Stimulated activated naive CD8-positive, alpha-beta T cell treated with anti-CD3 and anti-CD28 coated beads, Interleukin-15, amount 100 ng/mL, for 72 hours (primary cell): ENCODE measurements around the gene TMEM134.
"Not testable (repeated sequence)": the region's sequence is repeated elsewhere in the genome, so short reads cannot be mapped to it uniquely, and the experiment has no call there.

Experiments used
- ATAC-seq: fragments of 150-1000 bp; cut with Tn5 transposase; 2 replicates; pipeline ENCODE4 v1.10.0; 2021; ENCODE audit warnings: mild to moderate bottlenecking, moderate library complexity
- DNase-seq, 2 donors: peaks; one replicate each; pipeline ENCODE4 v3.0.0; 2021 to 2022
- H3K27ac Mint-ChIP-seq, 2 donors: one replicate each; pipeline ENCODE4 v1.8.0; 2022; ENCODE audit warnings: mild to moderate bottlenecking in 2 of 2, mixed read lengths in 2 of 2, moderate library complexity in 2 of 2
- H3K27me3 Mint-ChIP-seq: one replicate; pipeline ENCODE4 v1.8.0; 2022; ENCODE audit warnings: mixed read lengths
- H3K4me1 Mint-ChIP-seq: one replicate; pipeline ENCODE4 v1.8.0; 2022; ENCODE audit warnings: mild to moderate bottlenecking, mixed read lengths
- H3K4me3 Mint-ChIP-seq, 2 donors: one replicate each; pipeline ENCODE4 v1.8.0; 2022; ENCODE audit warnings: mild to moderate bottlenecking in 2 of 2, mixed read lengths in 2 of 2, moderate library complexity in 1 of 2
- H3K9me3 Mint-ChIP-seq, 2 donors: one replicate each; pipeline ENCODE4 v1.8.0; 2022; ENCODE audit warnings: mixed read lengths in 2 of 2

Gene TMEM134

GRCh38 chr11:67433536-67434394 is 35.3 kb downstream of the TMEM134 start:
- Mint-ChIP-seq H3K27ac (peak overlapping the region; percentile 33 to 89), H3K27me3 (no peaks in the 10 kb centered on the region), H3K4me3 (peak overlapping the region; percentile 85 to 88), H3K4me1 (peaks cover 83% of the 10 kb centered on the region), H3K9me3 (no peaks in the 10 kb centered on the region)
- DNase-seq (peak in 1 of 2 donors; percentile 38), ATAC-seq (no peak)

- H3K4me3 Mint-ChIP-seq = peak overlapping the region in 1 of 2 donors; percentile 85
- peaks cover 76% of the 10 kb centered on the region for H3K4me1 Mint-ChIP-seq
- no peaks in the 10 kb centered on the region for H3K9me3 Mint-ChIP-seq
- DNase-seq = no peak
- no peak for ATAC-seq
- peak overlapping the region in 1 of 2 donors; percentile 86 for H3K27ac Mint-ChIP-seq
- H3K27me3 Mint-ChIP-seq = no peaks in the 10 kb centered on the region
Observed at GRCh38 chr11:67432655-67433349, 36.2 kb downstream of the TMEM134 start.

- H3K27ac Mint-ChIP-seq = peak overlapping the region; percentile 10 to 86
- no peaks in the 10 kb centered on the region for H3K9me3 Mint-ChIP-seq
- no peaks in the 10 kb centered on the region for H3K27me3 Mint-ChIP-seq
- peak overlapping the region in 1 of 2 donors; percentile 17 for H3K4me3 Mint-ChIP-seq
- no peak for DNase-seq
- no peak for ATAC-seq
- H3K4me1 Mint-ChIP-seq = peaks cover 81% of the 10 kb centered on the region
Observed at GRCh38 chr11:67431346-67432249, 37.5 kb downstream of the TMEM134 start.

GRCh38 chr11:67429722-67430121 is 39.3 kb downstream of the TMEM134 start:
- DNase-seq = no peak
- Mint-ChIP-seq H3K9me3 (no peaks in the 10 kb centered on the region), H3K4me1 (peaks cover 85% of the 10 kb centered on the region), H3K27ac (peak overlapping the region; percentile 49 to 80), H3K27me3 (no peaks in the 10 kb centered on the region), H3K4me3 (peak overlapping the region; percentile 52 to 95)
- no peak for ATAC-seq

- DNase-seq (no peak), ATAC-seq (no peak)
- Mint-ChIP-seq H3K4me3 (peak overlapping the region; percentile 89 to 95), H3K4me1 (peaks cover 84% of the 10 kb centered on the region), H3K27me3 (no peaks in the 10 kb centered on the region), H3K9me3 (no peaks in the 10 kb centered on the region), H3K27ac (peak overlapping the region; percentile 95 to 97)
Observed at GRCh38 chr11:67429038-67429668, 39.9 kb downstream of the TMEM134 start.

- DNase-seq = peak; percentile 98
- Mint-ChIP-seq H3K27ac (peak within 1 kb of the TSS; percentile 96 to 97), H3K4me3 (peak within 1 kb of the TSS; percentile 89 to 95), H3K9me3 (no peaks in the 10 kb centered on the region), H3K4me1 (peaks cover 77% of the 10 kb centered on the region), H3K27me3 (no peaks in the 10 kb centered on the region)
- ATAC-seq = peak; percentile 93
Observed at GRCh38 chr11:67428052-67429001, 40.7 kb downstream of the TMEM134 start, which contains the start of gene RPS6KB2. RPS6KB2 (plus strand) TSS chr11:67428494; CDS start chr11:67428546, 52 bp downstream.

GRCh38 chr11:67427364-67427859 is 41.6 kb downstream of the TMEM134 start:
- peak in 1 of 2 donors; percentile 27 for DNase-seq
- not testable (repeated sequence) for H3K9me3 Mint-ChIP-seq, H3K27me3 Mint-ChIP-seq, ATAC-seq
- peak overlapping the region; percentile 89 to 95 for H3K4me3 Mint-ChIP-seq
- peak overlapping the region; percentile 96 to 97 for H3K27ac Mint-ChIP-seq
- H3K4me1 Mint-ChIP-seq = peaks cover 77% of the 10 kb centered on the region

GRCh38 chr11:67423891-67424613 is 45.0 kb downstream of the TMEM134 start:
- no peak for DNase-seq
- peaks cover 67% of the 10 kb centered on the region for H3K4me1 Mint-ChIP-seq
- H3K9me3 Mint-ChIP-seq = no peaks in the 10 kb centered on the region
- H3K27me3 Mint-ChIP-seq = no peaks in the 10 kb centered on the region
- H3K27ac Mint-ChIP-seq = no peak overlapping the region
- H3K4me3 Mint-ChIP-seq = no peak overlapping the region
- ATAC-seq = no peak

- DNase-seq (no peak), ATAC-seq (no peak)
- Mint-ChIP-seq H3K4me1 (peaks cover 71% of the 10 kb centered on the region), H3K4me3 (no peak overlapping the region), H3K27ac (no peak overlapping the region), H3K9me3 (no peaks in the 10 kb centered on the region), H3K27me3 (no peaks in the 10 kb centered on the region)
Observed at GRCh38 chr11:67423466-67423865, 45.6 kb downstream of the TMEM134 start.

GRCh38 chr11:67422891-67423290 is 46.2 kb downstream of the TMEM134 start:
- H3K4me1 Mint-ChIP-seq = peaks cover 75% of the 10 kb centered on the region
- DNase-seq = no peak
- no peak overlapping the region for H3K4me3 Mint-ChIP-seq
- ATAC-seq = no peak
- peak overlapping the region in 1 of 2 donors; percentile 43 for H3K27ac Mint-ChIP-seq
- H3K27me3 Mint-ChIP-seq = no peaks in the 10 kb centered on the region
- no peaks in the 10 kb centered on the region for H3K9me3 Mint-ChIP-seq

- Mint-ChIP-seq H3K27me3 (no peaks in the 10 kb centered on the region), H3K4me3 (peak overlapping the region; percentile 75 to 88), H3K27ac (no peak overlapping the region), H3K4me1 (peaks cover 79% of the 10 kb centered on the region), H3K9me3 (no peaks in the 10 kb centered on the region)
- DNase-seq = no peak
- ATAC-seq = no peak
Observed at GRCh38 chr11:67421430-67422031, 47.5 kb downstream of the TMEM134 start.

GRCh38 chr11:67420646-67421429 is 48.2 kb downstream of the TMEM134 start:
- no peaks in the 10 kb centered on the region for H3K9me3 Mint-ChIP-seq
- no peaks in the 10 kb centered on the region for H3K27me3 Mint-ChIP-seq
- H3K27ac Mint-ChIP-seq = peak overlapping the region in 1 of 2 donors; percentile 74
- ATAC-seq = peak; percentile 85
- H3K4me3 Mint-ChIP-seq = peak overlapping the region; percentile 87 to 88
- DNase-seq = peak; percentile 97 to 99
- H3K4me1 Mint-ChIP-seq = peaks cover 79% of the 10 kb centered on the region
